Kidney epithelial cell (primary cell): ENCODE results near the gene ARHGAP5. TPM values are rescaled to one million over a fixed set of nuclear protein-coding genes. Genes with fewer than 3 reads are reported as not detected.

Source experiments
- DNase-seq: peaks from one replicate; pipeline ENCODE4 v3.0.0-alpha.2; 2010; ENCODE audit warnings: low read depth
- H3K27me3 ChIP-seq: 2 replicates; pipeline ENCODE4 v1.6.0; 2011; ENCODE audit warnings: low read length; ENCODE audit not compliant: control insufficient read depth, insufficient read depth
- H3K36me3 ChIP-seq: 2 replicates; pipeline ENCODE4 v1.5.1; 2011; ENCODE audit warnings: low read length; ENCODE audit not compliant: control insufficient read depth, insufficient read depth
- H3K4me3 ChIP-seq: 2 replicates; pipeline ENCODE4 v1.5.1; 2011; ENCODE audit warnings: low read depth, mild to moderate bottlenecking, control low read depth, low read length
- CTCF ChIP-seq: IDR thresholded peaks from 2 replicates; pipeline ENCODE4 v1.5.1; 2011; ENCODE audit warnings: mild to moderate bottlenecking, moderate library complexity, low read length, control low read depth, inconsistent platforms; ENCODE audit not compliant: insufficient read depth, poor library complexity, severe bottlenecking
- total RNA-seq: library from RNA; depleted of rRNA; stranded (reverse); fragments of >200 nt; gene quantifications from 2 replicates; pipeline ENCODE4 v1.2.3, GENCODE V29; 2015

The ARHGAP5 gene
- total RNA-seq, 1 donor from 2014 or later, result 86.3 TPM

GRCh38 chr14:32137892-32138291 is 60.8 kb downstream of the ARHGAP5 start:
- H3K4me3 ChIP-seq, result no peak overlapping the region
- no peak for TF ChIP-seq CTCF
- H3K36me3 ChIP-seq, result no peaks in the 10 kb centered on the region
- H3K27me3 ChIP-seq, result no peaks in the 10 kb centered on the region
- DNase-seq, result no peak

GRCh38 chr14:32142341-32142740 is 65.2 kb downstream of the ARHGAP5 start:
- no peaks in the 10 kb centered on the region for H3K27me3 ChIP-seq
- no peak for TF ChIP-seq CTCF
- no peak for DNase-seq
- H3K4me3 ChIP-seq, result no peak overlapping the region
- no peaks in the 10 kb centered on the region for H3K36me3 ChIP-seq

GRCh38 chr14:32142754-32143437 is 65.8 kb downstream of the ARHGAP5 start:
- DNase-seq, result no peak
- Histone ChIP-seq H3K36me3 (no peaks in the 10 kb centered on the region), H3K4me3 (no peak overlapping the region), H3K27me3 (no peaks in the 10 kb centered on the region)
- no peak for TF ChIP-seq CTCF

- no peak for TF ChIP-seq CTCF
- H3K36me3 ChIP-seq, result peaks cover 1% of the 10 kb centered on the region
- no peaks in the 10 kb centered on the region for H3K27me3 ChIP-seq
- H3K4me3 ChIP-seq, result no peak overlapping the region
- no peak for DNase-seq
Observed at GRCh38 chr14:32150392-32150791, 73.3 kb downstream of the ARHGAP5 start.

GRCh38 chr14:32166029-32166428 is 88.9 kb downstream of the ARHGAP5 start:
- no peak for DNase-seq
- no peak for TF ChIP-seq CTCF
- no peak overlapping the region for H3K4me3 ChIP-seq
- no peaks in the 10 kb centered on the region for H3K27me3 ChIP-seq
- H3K36me3 ChIP-seq, result no peaks in the 10 kb centered on the region

- TF ChIP-seq CTCF, result no peak
- Histone ChIP-seq H3K4me3 (no peak overlapping the region), H3K27me3 (no peaks in the 10 kb centered on the region), H3K36me3 (no peaks in the 10 kb centered on the region)
- DNase-seq, result no peak
Observed at GRCh38 chr14:32166924-32167323, 89.8 kb downstream of the ARHGAP5 start.
